ENCODE results near the gene ADARB2.
"Not testable (repeated sequence)": the region's sequence is repeated elsewhere in the genome, so short reads cannot be mapped to it uniquely, and the experiment has no call there.

Gene ADARB2

DNA sequence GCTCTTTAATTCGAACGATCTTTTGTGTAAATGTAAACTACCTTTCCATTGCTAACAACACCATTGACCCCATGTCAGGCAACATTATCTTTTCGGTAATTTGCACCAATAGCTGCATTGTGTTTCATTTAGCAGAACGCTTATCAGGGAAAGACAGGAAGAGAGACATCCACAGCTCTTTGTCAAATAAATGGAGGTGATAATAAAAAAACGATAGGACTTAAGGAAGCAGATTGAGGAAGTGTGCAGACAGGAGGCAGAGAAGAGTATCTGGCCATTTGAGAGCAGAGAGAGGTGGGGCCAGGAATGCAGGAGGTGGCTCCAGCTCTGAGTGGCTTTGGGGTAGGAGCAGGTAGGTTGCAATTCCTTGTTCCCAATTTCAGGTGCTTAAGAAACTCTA lies 37.5 kb upstream of the ADARB2 start:
- Histone ChIP-seq H3K36me3 (ENCODE audit: control insufficient read depth, low read length) (no peaks in the 10 kb centered on the region), H3K27ac (ENCODE audit: low read depth, low read length) (no peak overlapping the region), H3K4me3 (ENCODE audit: low read length) (no peak overlapping the region), H3K9me3 (ENCODE audit: control insufficient read depth, insufficient read depth, low read length) (no peaks in the 10 kb centered on the region), H3K4me2 (ENCODE audit: low read length) (no peak overlapping the region), H3K4me1 (ENCODE audit: control insufficient read depth, low read length) (no peaks in the 10 kb centered on the region), H3K27me3 (ENCODE audit: control insufficient read depth, low read length) (no peaks in the 10 kb centered on the region), H3K9me2 (replicated peaks; ENCODE audit: control insufficient read depth, low read length) (no peaks in the 10 kb centered on the region), H3K79me2 (ENCODE audit: control insufficient read depth, low read length) (no peaks in the 10 kb centered on the region), H4K20me1 (ENCODE audit: control insufficient read depth, insufficient read depth, low read depth, low read length) (no peaks in the 10 kb centered on the region), H3F3A (ENCODE audit: control insufficient read depth, insufficient read depth) (no peaks in the 10 kb centered on the region)
- TF ChIP-seq, protein P1, sequence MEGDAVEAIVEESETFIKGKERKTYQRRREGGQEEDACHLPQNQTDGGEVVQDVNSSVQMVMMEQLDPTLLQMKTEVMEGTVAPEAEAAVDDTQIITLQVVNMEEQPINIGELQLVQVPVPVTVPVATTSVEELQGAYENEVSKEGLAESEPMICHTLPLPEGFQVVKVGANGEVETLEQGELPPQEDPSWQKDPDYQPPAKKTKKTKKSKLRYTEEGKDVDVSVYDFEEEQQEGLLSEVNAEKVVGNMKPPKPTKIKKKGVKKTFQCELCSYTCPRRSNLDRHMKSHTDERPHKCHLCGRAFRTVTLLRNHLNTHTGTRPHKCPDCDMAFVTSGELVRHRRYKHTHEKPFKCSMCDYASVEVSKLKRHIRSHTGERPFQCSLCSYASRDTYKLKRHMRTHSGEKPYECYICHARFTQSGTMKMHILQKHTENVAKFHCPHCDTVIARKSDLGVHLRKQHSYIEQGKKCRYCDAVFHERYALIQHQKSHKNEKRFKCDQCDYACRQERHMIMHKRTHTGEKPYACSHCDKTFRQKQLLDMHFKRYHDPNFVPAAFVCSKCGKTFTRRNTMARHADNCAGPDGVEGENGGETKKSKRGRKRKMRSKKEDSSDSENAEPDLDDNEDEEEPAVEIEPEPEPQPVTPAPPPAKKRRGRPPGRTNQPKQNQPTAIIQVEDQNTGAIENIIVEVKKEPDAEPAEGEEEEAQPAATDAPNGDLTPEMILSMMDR (IDR thresholded peaks at IDR 0.05; ENCODE audit: low read depth, low read length, poor library complexity, severe bottlenecking) = no peak
- TF ChIP-seq EZH2phosphoT487 (IDR thresholded peaks at IDR 0.05; ENCODE audit: borderline replicate concordance, low read length) = no peak

DNA sequence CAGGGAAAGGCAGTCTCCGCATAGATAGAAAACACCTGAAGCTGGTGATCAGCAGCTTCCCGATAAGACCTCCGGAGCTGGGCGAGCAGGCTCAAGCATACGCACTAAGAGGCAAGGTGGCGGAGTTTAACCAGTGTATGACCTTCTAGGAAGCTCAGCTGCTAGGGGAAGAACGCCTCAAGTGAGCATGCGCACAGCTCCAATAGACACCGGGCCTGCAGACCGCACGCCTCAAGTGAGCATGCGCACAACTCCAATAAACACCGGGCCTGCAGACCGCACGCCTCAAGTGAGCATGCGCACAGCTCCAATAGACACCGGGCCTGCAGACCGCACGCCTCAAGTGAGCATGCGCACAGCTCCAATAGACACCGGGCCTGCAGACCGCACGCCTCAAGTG lies 35.9 kb upstream of the ADARB2 start:
- H4K20me1 ChIP-seq (ENCODE audit: control insufficient read depth, insufficient read depth, low read depth, low read length); H3F3A ChIP-seq (ENCODE audit: control insufficient read depth, insufficient read depth); H3K9me3 ChIP-seq (ENCODE audit: control insufficient read depth, insufficient read depth, low read length); H3K4me1 ChIP-seq (ENCODE audit: control insufficient read depth, low read length); H3K79me2 ChIP-seq (ENCODE audit: control insufficient read depth, low read length); H3K36me3 ChIP-seq (ENCODE audit: control insufficient read depth, low read length); H3K4me2 ChIP-seq (ENCODE audit: low read length); H3K9me2 ChIP-seq (replicated peaks; ENCODE audit: control insufficient read depth, low read length); H3K27ac ChIP-seq (ENCODE audit: low read depth, low read length); H3K27me3 ChIP-seq (ENCODE audit: control insufficient read depth, low read length); H3K4me3 ChIP-seq (ENCODE audit: low read length): not testable (repeated sequence)

DNA sequence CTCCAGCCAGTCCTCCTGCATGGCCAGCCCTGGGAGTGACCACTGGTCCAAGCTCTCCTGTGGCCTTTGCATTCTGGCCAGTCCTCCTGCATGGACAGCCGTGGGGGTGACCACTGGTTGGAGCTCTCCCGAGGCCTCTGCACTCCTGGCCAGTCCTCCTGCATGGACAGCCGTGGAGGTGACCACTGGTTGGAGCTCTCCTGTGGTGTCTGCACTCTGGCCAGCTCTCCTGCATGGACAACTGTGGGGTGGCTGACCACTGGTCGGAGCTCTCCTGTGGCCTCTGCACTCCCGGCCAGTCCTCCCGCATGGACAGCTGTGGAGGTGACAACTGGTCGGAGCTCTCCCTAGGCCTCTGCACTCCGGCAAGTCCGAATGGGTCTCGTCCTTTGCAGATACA lies 28.7 kb upstream of the ADARB2 start:
- no peak overlapping the region for H3K4me3 ChIP-seq (ENCODE audit: low read length)
- peaks cover 3% of the 10 kb centered on the region; the same call in 1 of the 2 replicates for H3K27me3 ChIP-seq (ENCODE audit: control insufficient read depth, low read length)
- no peaks in the 10 kb centered on the region for H3K9me2 ChIP-seq (replicated peaks; ENCODE audit: control insufficient read depth, low read length)
- H3K79me2 ChIP-seq (ENCODE audit: control insufficient read depth, low read length) = no peaks in the 10 kb centered on the region
- TF ChIP-seq EZH2phosphoT487 (IDR thresholded peaks at IDR 0.05; ENCODE audit: borderline replicate concordance, low read length) = no peak
- TF ChIP-seq, protein P1 (IDR thresholded peaks at IDR 0.05; ENCODE audit: low read depth, low read length, poor library complexity, severe bottlenecking) = no peak
- H3K4me1 ChIP-seq (ENCODE audit: control insufficient read depth, low read length) = no peaks in the 10 kb centered on the region
- H4K20me1 ChIP-seq (ENCODE audit: control insufficient read depth, insufficient read depth, low read depth, low read length) = no peaks in the 10 kb centered on the region
- H3K27ac ChIP-seq (ENCODE audit: low read depth, low read length) = no peak overlapping the region
- H3K4me2 ChIP-seq (ENCODE audit: low read length) = no peak overlapping the region
- no peaks in the 10 kb centered on the region for H3K36me3 ChIP-seq (ENCODE audit: control insufficient read depth, low read length)
- H3F3A ChIP-seq (ENCODE audit: control insufficient read depth, insufficient read depth) = no peaks in the 10 kb centered on the region
- H3K9me3 ChIP-seq (ENCODE audit: control insufficient read depth, insufficient read depth, low read length) = no peaks in the 10 kb centered on the region

DNA sequence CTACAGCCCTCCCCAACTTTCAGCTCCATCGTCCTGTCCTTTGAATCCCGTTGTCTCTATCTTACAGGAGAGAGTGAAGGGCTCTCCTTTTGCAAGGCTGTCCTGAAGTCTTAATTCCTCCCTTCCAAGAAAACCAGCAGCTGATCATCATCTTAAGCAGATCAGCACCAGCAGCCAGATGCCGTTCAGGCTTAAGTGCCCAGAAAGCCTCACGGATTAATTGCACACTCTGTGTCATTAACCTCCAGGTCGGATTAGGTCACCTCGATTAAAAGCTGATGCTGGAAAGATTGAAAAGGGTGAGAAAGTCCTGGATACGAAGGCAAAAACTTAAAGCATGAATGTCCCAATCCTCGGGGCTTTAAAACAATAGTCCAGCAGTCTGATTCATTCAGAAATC lies 24.8 kb upstream of the ADARB2 start:
- H3K9me3 ChIP-seq (ENCODE audit: control insufficient read depth, insufficient read depth, low read length) = peaks cover 9% of the 10 kb centered on the region; the same call in 1 of the 2 replicates
- no peak for TF ChIP-seq EZH2phosphoT487 (IDR thresholded peaks at IDR 0.05; ENCODE audit: borderline replicate concordance, low read length)
- TF ChIP-seq, protein P1 (IDR thresholded peaks at IDR 0.05; ENCODE audit: low read depth, low read length, poor library complexity, severe bottlenecking) = no peak
- no peak overlapping the region for H3K4me2 ChIP-seq (ENCODE audit: low read length)
- H3K27ac ChIP-seq (ENCODE audit: low read depth, low read length) = no peak overlapping the region
- H3K9me2 ChIP-seq (replicated peaks; ENCODE audit: control insufficient read depth, low read length) = no peaks in the 10 kb centered on the region
- no peaks in the 10 kb centered on the region for H4K20me1 ChIP-seq (ENCODE audit: control insufficient read depth, insufficient read depth, low read depth, low read length)
- no peaks in the 10 kb centered on the region for H3K79me2 ChIP-seq (ENCODE audit: control insufficient read depth, low read length)
- peaks cover 3% of the 10 kb centered on the region; the same call in 1 of the 2 replicates for H3K27me3 ChIP-seq (ENCODE audit: control insufficient read depth, low read length)
- no peak overlapping the region for H3K4me3 ChIP-seq (ENCODE audit: low read length)
- no peaks in the 10 kb centered on the region for H3K36me3 ChIP-seq (ENCODE audit: control insufficient read depth, low read length)
- H3F3A ChIP-seq (ENCODE audit: control insufficient read depth, insufficient read depth) = no peaks in the 10 kb centered on the region
- H3K4me1 ChIP-seq (ENCODE audit: control insufficient read depth, low read length) = no peaks in the 10 kb centered on the region

All from DOHH2 (cell line).